Activated B cell treated with CpG ODN at 0.5 μM for 24 hours (primary cell): ENCODE measurements around the gene RASAL1. TPM values are rescaled to one million over a fixed set of nuclear protein-coding genes. Genes with fewer than 3 reads are reported as not detected.
A peak's percentile ranks its signal among the peaks of the same experiment; 100 is the strongest.

ENCODE experiments used
- ATAC-seq: fragments of 200-7000 bp; cut with Tn5 transposase; one replicate; pipeline ENCODE4 v1.10.0; 2021; ENCODE audit warnings: low read depth, mild to moderate bottlenecking, moderate library complexity
- CTCF ChIA-PET: fragments of 350-600 bp; sonication (Branson Sonifier 250); formaldehyde crosslinking; loops from one replicate; lab custom pipeline; 2021; ENCODE audit warnings: antibody characterized with exemption; lab: Charles Lee
- POLR2A ChIA-PET: fragments of 350-600 bp; sonication (Branson Sonifier 250); formaldehyde crosslinking; loops from one replicate; lab custom pipeline; 2021; ENCODE audit warnings: antibody characterized with exemption; lab: Charles Lee
- DNase-seq: peaks from one replicate; pipeline ENCODE4 v3.0.0; 2022
- H3K27ac Mint-ChIP-seq: one replicate; pipeline ENCODE4 v1.8.0; 2020; ENCODE audit warnings: mixed read lengths
- H3K27me3 Mint-ChIP-seq: one replicate; pipeline ENCODE4 v1.8.0; 2021; ENCODE audit warnings: mixed read lengths
- H3K36me3 Mint-ChIP-seq: one replicate; pipeline ENCODE4 v1.8.0; 2021; ENCODE audit warnings: low read depth, mixed read lengths
- H3K4me1 Mint-ChIP-seq: one replicate; pipeline ENCODE4 v1.8.0; 2021; ENCODE audit warnings: mixed read lengths
- H3K4me3 Mint-ChIP-seq: one replicate; pipeline ENCODE4 v1.8.0; 2020; ENCODE audit warnings: mild to moderate bottlenecking, mixed read lengths
- H3K9me3 Mint-ChIP-seq: one replicate; pipeline ENCODE4 v1.8.0; 2020; ENCODE audit warnings: mixed read lengths
- CTCF ChIP-seq: fragments of 200-600 bp; IDR thresholded peaks from one replicate; pipeline ENCODE4 v1.8.0; 2022; ENCODE audit warnings: antibody characterized with exemption, mild to moderate bottlenecking
- intact Hi-C: fragments of 100-400 bp; cut with micrococcal nuclease; formaldehyde crosslinking; loops from one replicate; pipeline ENCODE4 v1.15.1; 2024
- total RNA-seq: library from RNA; stranded (reverse); gene quantifications from 2 replicates; pipeline ENCODE4 v1.2.3, GENCODE V29; 2022

RASAL1 gene
- total RNA-seq, 1 donor from 2014 or later, result 7.1 TPM

GRCh38 chr12:113052326-113052725 is 83.2 kb downstream of the RASAL1 start:
- CTCF ChIA-PET, result interaction anchor here (0.7 to 1.2 kb wide), 4 partner anchors 9 to 59 kb away, joined by 3 to 4 read pairs (median 3); no protein-coding TSS in a partner anchor
- intact Hi-C loops, result loop anchor here (5.0 kb wide), 1 partner anchor 180 kb away; no protein-coding TSS in a partner anchor
- H3K4me1 Mint-ChIP-seq, result peaks cover 73% of the 10 kb centered on the region
- no peaks in the 10 kb centered on the region for H3K9me3 Mint-ChIP-seq
- DNase-seq (no peak), ATAC-seq (no peak)
- peak overlapping the region; percentile 68 for H3K27ac Mint-ChIP-seq
- H3K27me3 Mint-ChIP-seq, result no peaks in the 10 kb centered on the region
- H3K36me3 Mint-ChIP-seq, result no peaks in the 10 kb centered on the region
- H3K4me3 Mint-ChIP-seq, result peak overlapping the region; percentile 5
- TF ChIP-seq CTCF, result no peak
- POLR2A ChIA-PET, result interaction anchor here (1.0 to 6.7 kb wide), 5 partner anchors 11 to 77 kb away, joined by 3 to 73 read pairs (median 10); no protein-coding TSS in a partner anchor

- intact Hi-C loops, result loop anchor here (1.0 to 5.0 kb wide), 2 partner anchors 11 to 181 kb away; no protein-coding TSS in a partner anchor
- ChIA-PET POLR2A (interaction anchor here (1.3 to 6.7 kb wide), 6 partner anchors 12 to 41 kb away, joined by 3 to 73 read pairs (median 9); no protein-coding TSS in a partner anchor), CTCF (interaction anchor here (0.9 to 8.0 kb wide), 5 partner anchors 10 to 48 kb away, joined by 3 to 85 read pairs (median 31); no protein-coding TSS in a partner anchor)
- H3K4me1 Mint-ChIP-seq, result peaks cover 73% of the 10 kb centered on the region
- no peak for TF ChIP-seq CTCF
- H3K27ac Mint-ChIP-seq, result peak overlapping the region; percentile 68
- H3K36me3 Mint-ChIP-seq, result no peaks in the 10 kb centered on the region
- ATAC-seq (no peak), DNase-seq (no peak)
- H3K27me3 Mint-ChIP-seq, result no peaks in the 10 kb centered on the region
- H3K4me3 Mint-ChIP-seq, result peak overlapping the region; percentile 4
- H3K9me3 Mint-ChIP-seq, result no peaks in the 10 kb centered on the region
Measured at GRCh38 chr12:113051759-113052158, 83.8 kb downstream of the RASAL1 start.

- TF ChIP-seq CTCF, result no peak
- Mint-ChIP-seq H3K27me3 (no peaks in the 10 kb centered on the region), H3K9me3 (no peaks in the 10 kb centered on the region), H3K36me3 (no peaks in the 10 kb centered on the region), H3K4me1 (peaks cover 66% of the 10 kb centered on the region), H3K4me3 (peak overlapping the region; percentile 55), H3K27ac (peak overlapping the region; percentile 75)
- ChIA-PET CTCF (interaction anchor here (0.7 to 8.0 kb wide), 13 partner anchors 11 to 124 kb away, joined by 3 to 85 read pairs (median 4); no protein-coding TSS in a partner anchor), POLR2A (interaction anchor here (0.6 to 6.7 kb wide), 18 partner anchors 13 to 307 kb away, joined by 3 to 73 read pairs (median 5); partner anchors contain the start of genes DDX54 and OAS2)
- peak; percentile 76 for ATAC-seq
- DNase-seq, result no peak
- intact Hi-C loops, result loop anchor here (1.0 to 5.0 kb wide), 3 partner anchors 12 to 182 kb away; no protein-coding TSS in a partner anchor
Measured at GRCh38 chr12:113050795-113051194, 84.8 kb downstream of the RASAL1 start.

GRCh38 chr12:113049976-113050742 is 85.4 kb downstream of the RASAL1 start:
- CTCF ChIA-PET, result interaction anchor here (0.7 to 8.0 kb wide), 15 partner anchors 11 to 124 kb away, joined by 3 to 85 read pairs (median 10); no protein-coding TSS in a partner anchor
- DNase-seq (no peak), ATAC-seq (peak; percentile 45)
- Mint-ChIP-seq H3K36me3 (no peaks in the 10 kb centered on the region), H3K27me3 (no peaks in the 10 kb centered on the region), H3K27ac (peak overlapping the region; percentile 75), H3K4me3 (peak overlapping the region; percentile 29), H3K9me3 (no peaks in the 10 kb centered on the region), H3K4me1 (peaks cover 62% of the 10 kb centered on the region)
- POLR2A ChIA-PET, result interaction anchor here (0.6 to 6.7 kb wide), 18 partner anchors 13 to 180 kb away, joined by 3 to 73 read pairs (median 6); partner anchors contain the start of gene DDX54
- no peak for TF ChIP-seq CTCF
- intact Hi-C loops, result loop anchor here (1.0 to 5.0 kb wide), 2 partner anchors 25 to 182 kb away; no protein-coding TSS in a partner anchor

Other genes starting within 250 kb of the RASAL1 start
- 27.8 and 30.6 TPM in 2 replicates for gene OAS1, start 228.8 kb downstream of the RASAL1 start, total RNA-seq
- gene OAS3, start 197.3 kb downstream of the RASAL1 start, total RNA-seq, result 23.1 and 27.2 TPM in 2 replicates
- gene OAS2, start 157.2 kb downstream of the RASAL1 start, total RNA-seq, result 46.0 and 51.9 TPM in 2 replicates
- gene DTX1, start 79.0 kb downstream of the RASAL1 start, total RNA-seq, result 75.3 and 79.4 TPM in 2 replicates
- gene CFAP73, start 14.0 kb upstream of the RASAL1 start, total RNA-seq, result 0.88 and 1.1 TPM in 2 replicates
- gene DDX54, start 49.7 kb upstream of the RASAL1 start, total RNA-seq, result 115 TPM in 2 replicates
- 15.5 and 18.2 TPM in 2 replicates for gene RITA1, start 50.0 kb upstream of the RASAL1 start, total RNA-seq
- 107 and 126 TPM in 2 replicates for gene TPCN1, start 85.7 kb upstream of the RASAL1 start, total RNA-seq
- 14.3 and 22.4 TPM in 2 replicates for gene SLC8B1, start 199.3 kb upstream of the RASAL1 start, total RNA-seq
- 11.5 and 13.7 TPM in 2 replicates for gene PLBD2, start 222.8 kb upstream of the RASAL1 start, total RNA-seq